Activated CD8-positive, alpha-beta T cell treated with anti-CD3 and anti-CD28 coated beads, Interleukin-2, amount 10 ng/mL, durations not matched to agents 7 days and 5 days (primary cell): ENCODE measurements around the gene APOL3. TPM values are rescaled to one million over a fixed set of nuclear protein-coding genes. Genes with fewer than 3 reads are reported as not detected.
A peak's percentile ranks its signal among the peaks of the same experiment; 100 is the strongest.

Source experiments
- ATAC-seq: fragments of 150-1000 bp; cut with Tn5 transposase; one replicate; pipeline ENCODE4 v1.10.0; 2021; ENCODE audit warnings: moderate library complexity
- CTCF ChIA-PET: fragments of 350-600 bp; sonication (Branson Sonifier 250); formaldehyde crosslinking; loops from one replicate; lab custom pipeline; 2021; ENCODE audit warnings: antibody characterized with exemption; lab: Charles Lee
- POLR2A ChIA-PET: fragments of 350-600 bp; sonication (Branson Sonifier 250); formaldehyde crosslinking; loops from one replicate; lab custom pipeline; 2021; ENCODE audit warnings: antibody characterized with exemption; lab: Charles Lee
- DNase-seq: peaks from one replicate; pipeline ENCODE4 v3.0.0-alpha.2; 2020
- H3K27ac Mint-ChIP-seq: one replicate; pipeline ENCODE4 v1.8.0; 2021; ENCODE audit warnings: mild to moderate bottlenecking, mixed read lengths
- H3K27me3 Mint-ChIP-seq: one replicate; pipeline ENCODE4 v1.8.0; 2021; ENCODE audit warnings: low read depth, mixed read lengths
- H3K36me3 Mint-ChIP-seq: one replicate; pipeline ENCODE4 v1.8.0; 2021; ENCODE audit warnings: low read depth, mixed read lengths
- H3K4me1 Mint-ChIP-seq: one replicate; pipeline ENCODE4 v1.8.0; 2021; ENCODE audit warnings: low read depth, mixed read lengths
- H3K4me3 Mint-ChIP-seq: one replicate; pipeline ENCODE4 v1.8.0; 2021; ENCODE audit warnings: mild to moderate bottlenecking, mixed read lengths
- H3K9me3 Mint-ChIP-seq: one replicate; pipeline ENCODE4 v1.8.0; 2022; ENCODE audit warnings: mixed read lengths; ENCODE audit not compliant: insufficient read depth
- total RNA-seq, 2 experiments: library from RNA; stranded (reverse); gene quantifications; one replicate each; pipeline ENCODE4 v1.2.3, GENCODE V29; 2021

APOL3 gene
- total RNA-seq, 2 experiments from 2014 or later: 77.1 to 80.2 TPM

GRCh38 chr22:36180038-36180880 is 19.7 kb upstream of the APOL3 start:
- CTCF ChIA-PET: interaction anchor here (0.6 to 8.3 kb wide), 26 partner anchors 11 to 331 kb away, joined by 3 to 118 read pairs (median 6); partner anchors contain the start of genes APOL2, APOL3 and APOL4
- POLR2A ChIA-PET: interaction anchor here (1.2 to 1.4 kb wide), 2 partner anchors 28 to 31 kb away, joined by 4 read pairs; no protein-coding TSS in a partner anchor
- H3K4me1 Mint-ChIP-seq: peaks cover 4% of the 10 kb centered on the region
- H3K36me3 Mint-ChIP-seq: no peaks in the 10 kb centered on the region
- no peaks in the 10 kb centered on the region for H3K27me3 Mint-ChIP-seq
- ATAC-seq: peak; percentile 99
- H3K9me3 Mint-ChIP-seq: peaks cover 4% of the 10 kb centered on the region
- H3K4me3 Mint-ChIP-seq: no peak overlapping the region
- H3K27ac Mint-ChIP-seq: no peak overlapping the region
- peak; percentile 90 for DNase-seq

- DNase-seq: no peak
- peaks cover 4% of the 10 kb centered on the region for H3K9me3 Mint-ChIP-seq
- H3K4me3 Mint-ChIP-seq: no peak overlapping the region
- peaks cover 4% of the 10 kb centered on the region for H3K4me1 Mint-ChIP-seq
- no peak overlapping the region for H3K27ac Mint-ChIP-seq
- ATAC-seq: no peak
- no peaks in the 10 kb centered on the region for H3K36me3 Mint-ChIP-seq
- ChIA-PET CTCF (interaction anchor here (1.1 to 8.3 kb wide), 10 partner anchors 7 to 112 kb away, joined by 3 to 118 read pairs (median 10); partner anchors contain the start of genes APOL2 and APOL3), POLR2A (interaction anchor here (0.8 kb wide), 1 partner anchor 15 kb away, joined by 3 read pairs; no protein-coding TSS in a partner anchor)
- no peaks in the 10 kb centered on the region for H3K27me3 Mint-ChIP-seq
Observed at GRCh38 chr22:36177160-36177559, 16.6 kb upstream of the APOL3 start.

- CTCF ChIA-PET: interaction anchor here (1.2 to 8.3 kb wide), 4 partner anchors 14 to 310 kb away, joined by 3 to 118 read pairs (median 60); partner anchors contain the start of gene APOL3
- POLR2A ChIA-PET: no interaction called here
Observed at GRCh38 chr22:36175892-36176291, 15.3 kb upstream of the APOL3 start.

GRCh38 chr22:36171941-36172340 is 11.4 kb upstream of the APOL3 start:
- POLR2A ChIA-PET: no interaction called here

More at GRCh38 chr22:36175892-36176291, 15.3 kb upstream of the APOL3 start:
- no peaks in the 10 kb centered on the region for H3K36me3 Mint-ChIP-seq
- no peak for ATAC-seq
- DNase-seq: no peak
- H3K27me3 Mint-ChIP-seq: peaks cover 4% of the 10 kb centered on the region
- no peak overlapping the region for H3K27ac Mint-ChIP-seq
- no peak overlapping the region for H3K4me3 Mint-ChIP-seq
- peaks cover 4% of the 10 kb centered on the region for H3K9me3 Mint-ChIP-seq
- peaks cover 4% of the 10 kb centered on the region for H3K4me1 Mint-ChIP-seq

GRCh38 chr22:36166518-36167220 is 6.1 kb upstream of the APOL3 start:
- peak overlapping the region; percentile 75 for H3K27ac Mint-ChIP-seq
- ATAC-seq: peak; percentile 59
- DNase-seq: peak; percentile 77

More at GRCh38 chr22:36171941-36172340, 11.4 kb upstream of the APOL3 start:
- H3K9me3 Mint-ChIP-seq: peaks cover 6% of the 10 kb centered on the region
- no peak overlapping the region for H3K27ac Mint-ChIP-seq
- no peak for ATAC-seq
- peaks cover 9% of the 10 kb centered on the region for H3K36me3 Mint-ChIP-seq
- DNase-seq: no peak
- CTCF ChIA-PET: interaction anchor here (0.7 to 1.5 kb wide), 6 partner anchors 10 to 106 kb away, joined by 3 to 5 read pairs (median 4); no protein-coding TSS in a partner anchor
- H3K4me1 Mint-ChIP-seq: peaks cover 12% of the 10 kb centered on the region
- peaks cover 4% of the 10 kb centered on the region for H3K27me3 Mint-ChIP-seq
- H3K4me3 Mint-ChIP-seq: no peak overlapping the region

GRCh38 chr22:36166086-36166485 is 5.5 kb upstream of the APOL3 start:
- ATAC-seq (peak; percentile 6), DNase-seq (no peak)
- H3K9me3 Mint-ChIP-seq: peaks cover 5% of the 10 kb centered on the region
- peak overlapping the region; percentile 6 for H3K27ac Mint-ChIP-seq
- no peaks in the 10 kb centered on the region for H3K27me3 Mint-ChIP-seq
- ChIA-PET POLR2A (interaction anchor here (1.7 kb wide), 1 partner anchor 9 kb away, joined by 4 read pairs; no protein-coding TSS in a partner anchor), CTCF (interaction anchor here (1.1 to 1.9 kb wide), 6 partner anchors 10 to 112 kb away, joined by 3 to 6 read pairs (median 4); no protein-coding TSS in a partner anchor)
- peaks cover 9% of the 10 kb centered on the region for H3K36me3 Mint-ChIP-seq
- H3K4me3 Mint-ChIP-seq: no peak overlapping the region
- H3K4me1 Mint-ChIP-seq: peaks cover 70% of the 10 kb centered on the region

More at GRCh38 chr22:36166518-36167220, 6.1 kb upstream of the APOL3 start:
- Mint-ChIP-seq H3K4me3 (peak overlapping the region; percentile 26), H3K27me3 (peaks cover under 1% of the 10 kb centered on the region), H3K9me3 (peaks cover 5% of the 10 kb centered on the region), H3K4me1 (peaks cover 64% of the 10 kb centered on the region), H3K36me3 (peaks cover 9% of the 10 kb centered on the region)
- ChIA-PET CTCF (interaction anchor here (1.1 to 1.9 kb wide), 5 partner anchors 10 to 101 kb away, joined by 3 to 6 read pairs (median 4); no protein-coding TSS in a partner anchor), POLR2A (interaction anchor here (1.7 kb wide), 1 partner anchor 10 kb away, joined by 4 read pairs; no protein-coding TSS in a partner anchor)

GRCh38 chr22:36165141-36165540 is 4.6 kb upstream of the APOL3 start:
- Mint-ChIP-seq H3K4me1 (peaks cover 80% of the 10 kb centered on the region), H3K27me3 (no peaks in the 10 kb centered on the region), H3K27ac (no peak overlapping the region), H3K36me3 (peaks cover 16% of the 10 kb centered on the region), H3K4me3 (no peak overlapping the region), H3K9me3 (peaks cover 5% of the 10 kb centered on the region)
- CTCF ChIA-PET: interaction anchor here (0.7 to 7.2 kb wide), 7 partner anchors 9 to 113 kb away, joined by 3 to 114 read pairs (median 4); partner anchors contain the start of gene APOL2
- DNase-seq (no peak), ATAC-seq (no peak)
- POLR2A ChIA-PET: interaction anchor here (1.7 kb wide), 1 partner anchor 8 kb away, joined by 4 read pairs; no protein-coding TSS in a partner anchor

GRCh38 chr22:36164621-36165020 is 4.1 kb upstream of the APOL3 start:
- Mint-ChIP-seq H3K27ac (no peak overlapping the region), H3K27me3 (no peaks in the 10 kb centered on the region), H3K36me3 (peaks cover 21% of the 10 kb centered on the region), H3K4me3 (no peak overlapping the region), H3K9me3 (peaks cover 5% of the 10 kb centered on the region), H3K4me1 (peaks cover 85% of the 10 kb centered on the region)
- ATAC-seq: no peak
- CTCF ChIA-PET: interaction anchor here (1.0 to 7.2 kb wide), 6 partner anchors 9 to 114 kb away, joined by 3 to 114 read pairs (median 4); partner anchors contain the start of gene APOL2
- POLR2A ChIA-PET: interaction anchor here (0.9 kb wide), 1 partner anchor 73 kb away, joined by 3 read pairs; no protein-coding TSS in a partner anchor
- no peak for DNase-seq

- DNase-seq: no peak
- peak overlapping the region; percentile 89 for H3K27ac Mint-ChIP-seq
- CTCF ChIA-PET: interaction anchor here (0.7 to 7.2 kb wide), 9 partner anchors 10 to 347 kb away, joined by 3 to 114 read pairs (median 5); partner anchors contain the start of gene APOL2
- ATAC-seq: no peak
- POLR2A ChIA-PET: interaction anchor here (0.6 to 2.4 kb wide), 4 partner anchors 74 to 516 kb away, joined by 3 to 5 read pairs (median 4); partner anchors contain the start of genes APOL2 and APOL6
- peak overlapping the region; percentile 97 for H3K4me3 Mint-ChIP-seq
- H3K36me3 Mint-ChIP-seq: peaks cover 24% of the 10 kb centered on the region
- H3K9me3 Mint-ChIP-seq: no peaks in the 10 kb centered on the region
- peaks cover 96% of the 10 kb centered on the region for H3K4me1 Mint-ChIP-seq
- H3K27me3 Mint-ChIP-seq: no peaks in the 10 kb centered on the region
Observed at GRCh38 chr22:36163497-36163896, 2.9 kb upstream of the APOL3 start.

- ChIA-PET POLR2A (interaction anchor here (0.6 to 2.4 kb wide), 6 partner anchors 14 to 514 kb away, joined by 3 to 5 read pairs (median 3); partner anchors contain the start of genes APOL2 and APOL6), CTCF (interaction anchor here (0.7 to 7.2 kb wide), 10 partner anchors 9 to 348 kb away, joined by 3 to 114 read pairs (median 5); partner anchors contain the start of gene APOL2)
- DNase-seq (peak; percentile 79), ATAC-seq (peak; percentile 50)
- Mint-ChIP-seq H3K4me3 (peak overlapping the region; percentile 97), H3K27ac (peak overlapping the region; percentile 89), H3K36me3 (peaks cover 29% of the 10 kb centered on the region), H3K27me3 (no peaks in the 10 kb centered on the region), H3K9me3 (no peaks in the 10 kb centered on the region), H3K4me1 (peaks cover 98% of the 10 kb centered on the region)
Observed at GRCh38 chr22:36162127-36163034, 1.8 kb upstream of the APOL3 start.
